Measurements from ENCODE around the gene CTPS1.

GRCh38 chr1:41046347-41046775, 66.9 kb downstream of the CTPS1 start:
- TF ChIP-seq CTCF (IDR thresholded peaks at IDR 0.05) (no peak), POLR2A (IDR thresholded peaks at IDR 0.05) (no peak)
